HG03558 (cell line): ENCODE results near the gene SLC15A4.
A peak's percentile ranks its signal among the peaks of the same experiment; 100 is the strongest.
"Not testable (repeated sequence)": the region's sequence is repeated elsewhere in the genome, so short reads cannot be mapped to it uniquely, and the experiment has no call there.

Source experiments
- ATAC-seq: cut with Tn5 transposase; IDR thresholded peaks from one replicate; pipeline ENCODE4 v1.9.1; 2021; ENCODE audit warnings: moderate number of reproducible peaks; ENCODE audit not compliant: unreplicated experiment; ENCODE audit errors: extremely low read depth

SLC15A4 gene

DNA sequence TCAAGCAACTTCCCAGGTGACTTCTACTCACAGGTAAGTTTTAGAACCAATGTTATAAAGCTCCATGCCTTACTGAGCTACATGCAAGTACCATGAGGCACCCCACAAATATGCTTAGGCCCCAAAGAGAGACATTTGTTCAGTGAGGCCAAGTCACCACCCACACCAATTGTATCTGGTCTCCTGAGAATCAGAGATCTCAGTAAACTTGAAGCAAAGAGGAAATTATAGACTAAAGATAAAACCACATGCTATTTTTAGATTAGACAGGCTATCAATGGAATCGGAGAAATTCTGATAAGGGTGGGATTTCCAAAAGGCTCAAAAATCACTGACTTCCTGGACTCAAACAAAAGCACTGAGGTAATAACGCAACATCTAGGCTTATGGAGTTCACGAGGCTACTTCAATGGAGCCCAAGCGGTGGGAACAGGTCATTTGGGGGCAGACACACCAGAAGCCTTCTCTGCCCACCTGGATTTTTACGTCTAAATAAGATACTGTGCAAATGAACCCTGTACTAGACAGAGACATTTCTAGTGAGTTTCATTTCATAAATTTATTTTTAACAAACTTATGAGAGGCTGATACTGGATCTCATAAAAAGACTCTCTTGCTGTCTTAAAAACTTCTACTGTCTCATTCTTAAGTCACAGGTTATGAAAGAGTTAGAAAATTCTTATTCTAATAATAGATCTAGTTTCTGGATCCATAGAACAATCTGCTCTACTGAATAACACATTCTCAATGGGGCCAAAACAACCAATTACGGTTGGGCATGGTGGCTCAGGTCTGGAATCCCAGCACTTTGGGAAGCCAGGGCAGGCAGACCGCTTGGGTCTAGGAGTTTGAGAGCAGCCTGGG, 7.7 kb downstream of the SLC15A4 start:
- ATAC-seq = no peak

DNA sequence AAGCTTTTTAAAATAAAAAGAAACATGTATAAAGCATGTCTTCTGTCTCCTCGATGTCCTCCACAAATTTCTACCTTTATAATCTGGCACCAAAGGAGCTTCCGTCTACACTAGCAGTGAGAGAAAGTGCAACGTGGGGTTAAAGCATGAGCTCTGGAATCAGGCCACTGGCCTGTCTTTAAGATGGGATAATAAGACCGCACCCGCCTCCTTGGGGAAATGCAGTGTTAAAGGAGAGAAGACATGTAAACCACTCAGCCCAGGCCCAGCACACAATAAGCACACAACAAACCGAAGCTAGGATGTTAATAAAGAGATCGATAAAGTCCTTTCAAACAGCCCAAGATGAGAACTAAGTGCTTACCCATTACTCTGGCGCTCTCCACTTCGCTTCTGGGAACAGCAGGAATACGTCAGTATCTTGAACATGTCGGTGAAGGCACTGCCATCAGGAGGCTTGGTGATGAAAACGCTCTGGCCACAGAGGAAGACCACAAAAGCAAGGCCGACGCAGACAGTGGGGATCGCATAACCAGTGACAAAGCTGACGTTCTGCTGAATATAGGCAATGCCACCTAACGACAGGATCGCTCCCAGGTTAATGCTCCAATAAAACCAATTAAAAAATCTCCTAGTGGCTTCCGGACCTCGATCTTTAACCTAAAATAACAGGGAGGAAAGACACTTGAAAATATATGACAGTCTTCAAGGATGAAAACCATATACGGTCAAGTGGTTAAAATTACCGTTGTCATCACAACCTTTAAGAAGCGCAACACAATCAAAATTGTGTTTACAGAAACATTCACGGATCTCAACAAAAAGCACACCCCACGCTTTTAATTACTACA, 9.1 kb downstream of the SLC15A4 start:
- no peak for ATAC-seq

DNA sequence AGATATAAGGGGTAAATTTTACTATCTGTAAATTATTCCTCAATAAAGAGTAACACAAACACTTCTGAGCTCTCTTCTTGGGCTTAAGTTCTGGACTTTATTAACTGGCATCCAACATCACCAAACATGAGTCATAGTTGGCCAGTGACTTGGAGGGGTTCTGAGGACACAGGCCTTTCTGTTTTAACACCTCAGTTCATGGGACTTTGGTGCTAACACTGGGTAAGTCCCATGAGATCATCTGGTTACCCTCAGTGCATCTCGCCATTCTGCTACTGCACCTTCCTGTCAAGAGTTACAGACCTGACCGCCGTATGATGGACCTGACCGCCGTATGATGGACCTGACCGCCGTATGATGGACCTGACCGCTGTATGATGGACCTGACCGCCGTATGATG, 9.9 kb downstream of the SLC15A4 start:
- no peak for ATAC-seq

DNA sequence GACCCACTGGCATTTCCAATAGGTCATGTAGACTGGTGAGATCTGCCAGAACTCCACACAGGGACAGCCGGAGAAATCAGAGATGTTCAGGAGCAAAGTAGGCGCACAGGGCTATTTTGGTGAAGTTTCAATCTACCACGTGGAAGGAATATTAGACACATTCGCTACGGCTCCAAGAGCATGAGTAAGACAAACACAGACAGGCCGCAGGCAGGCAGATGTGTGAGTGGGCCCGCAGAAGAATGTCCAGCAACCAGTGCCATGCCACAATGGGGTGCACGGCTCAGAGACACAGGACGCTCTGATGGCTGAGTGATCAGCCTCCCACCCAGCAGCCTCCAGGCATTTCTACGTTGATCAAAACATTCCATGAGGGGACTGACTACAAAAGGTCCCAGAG, 10.4 kb downstream of the SLC15A4 start:
- ATAC-seq = no peak

DNA sequence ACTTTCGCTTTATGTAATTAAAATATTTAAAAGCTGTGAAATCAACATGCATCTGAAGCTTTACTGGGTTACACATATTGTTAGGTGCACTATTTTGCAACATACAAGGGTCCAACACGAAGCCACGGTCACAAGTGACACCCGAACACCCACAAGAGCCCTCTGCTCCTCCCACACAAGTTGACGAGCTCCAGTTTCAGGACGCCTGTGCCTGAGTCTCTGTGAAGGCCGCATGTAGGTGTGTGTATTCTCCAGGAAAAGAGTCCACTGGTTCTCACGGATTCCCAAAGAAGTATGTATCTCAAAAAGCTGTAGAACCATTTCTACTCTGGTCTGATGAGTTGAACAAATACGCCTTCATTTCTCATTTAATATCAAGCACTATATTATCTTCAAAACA, 12.0 kb downstream of the SLC15A4 start:
- no peak for ATAC-seq

DNA sequence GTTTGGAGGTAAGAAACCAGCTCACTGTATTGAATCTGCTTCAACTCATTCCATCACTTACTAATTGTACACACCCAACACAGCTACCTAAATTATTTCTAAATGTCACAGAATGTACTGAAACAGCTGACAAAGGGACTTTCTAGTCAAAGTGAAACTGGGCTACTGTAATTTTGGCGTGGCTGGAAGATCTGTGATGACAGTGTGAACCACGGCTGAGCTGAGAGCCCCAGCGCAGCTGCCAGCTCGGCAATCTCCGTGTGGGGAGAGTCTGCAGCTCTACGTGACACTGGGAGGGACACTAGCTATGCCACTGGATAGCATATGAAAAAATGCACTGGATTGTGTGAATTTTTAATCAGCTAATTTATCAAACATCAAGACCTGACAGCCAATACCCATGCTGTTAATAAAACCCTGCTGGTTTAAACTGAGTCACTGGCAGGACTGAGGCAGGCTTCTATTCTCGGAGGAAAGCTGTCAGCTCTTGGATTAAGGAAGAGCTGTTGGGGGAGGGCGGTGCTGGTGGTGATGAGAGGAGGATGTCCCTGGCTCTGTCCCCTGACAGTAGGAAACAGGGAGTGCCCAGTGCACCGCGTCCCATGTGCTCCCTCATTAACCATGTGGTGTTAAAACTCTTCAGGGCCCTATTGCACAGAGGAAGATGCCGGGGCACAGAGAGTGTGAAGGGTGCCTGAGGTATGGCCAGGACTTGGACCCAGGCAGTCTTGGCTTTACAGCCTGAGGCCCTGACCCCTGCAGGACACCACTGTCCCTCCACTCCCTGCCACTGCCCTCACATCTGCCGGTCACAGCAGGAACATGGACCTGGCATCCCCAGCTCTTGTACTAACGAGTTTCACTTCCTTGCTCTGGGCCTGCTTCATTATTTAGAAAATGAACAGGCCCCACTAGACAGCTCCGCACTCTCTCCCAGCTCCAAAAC, 13.3 kb downstream of the SLC15A4 start:
- ATAC-seq = peak; percentile 68

DNA sequence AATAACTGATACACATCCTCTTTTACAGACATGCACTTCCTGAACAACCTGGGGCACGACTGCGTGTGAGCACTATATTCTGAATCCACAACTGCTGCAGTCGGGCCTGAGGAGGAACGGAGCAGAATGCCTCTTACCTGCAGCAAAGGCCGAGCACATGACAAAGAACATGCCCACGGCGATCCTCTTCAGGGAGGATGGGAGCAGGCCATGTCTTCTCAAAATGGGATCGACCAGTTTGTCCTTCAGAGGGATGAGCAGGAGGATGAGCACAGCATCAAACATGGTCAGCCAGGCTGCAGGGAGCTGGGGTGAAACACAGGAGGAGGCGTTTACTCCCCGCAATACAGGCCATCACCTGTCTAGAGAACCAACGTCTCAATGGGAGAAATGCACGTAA, 15.1 kb downstream of the SLC15A4 start:
- ATAC-seq = no peak

DNA sequence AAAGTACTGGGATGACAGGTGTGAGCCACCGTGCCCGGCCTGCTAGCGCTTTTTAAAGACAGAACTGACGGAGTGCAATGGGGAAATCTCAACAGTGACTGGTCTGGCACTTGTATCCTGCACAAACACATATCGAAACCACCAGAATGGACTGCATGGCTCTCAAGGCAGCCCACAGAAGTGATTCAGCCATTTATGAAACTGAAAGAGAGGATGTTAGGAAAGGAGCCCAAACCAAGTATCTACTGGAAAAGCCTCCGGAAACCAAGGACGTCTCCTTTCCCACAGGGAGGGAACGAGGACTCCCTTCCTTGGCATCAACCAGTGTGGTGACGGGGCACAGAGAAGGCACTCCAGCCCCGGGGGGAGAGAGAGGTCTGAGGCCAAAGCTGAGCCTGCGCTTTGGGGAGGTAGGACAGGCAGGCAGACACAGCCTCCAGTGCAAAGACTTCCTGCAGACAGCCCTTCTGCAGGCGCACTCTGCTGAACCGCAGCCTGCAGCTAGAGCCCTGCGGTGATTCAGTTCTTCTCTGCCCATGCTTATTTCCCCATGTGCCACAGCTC, 16.5 kb downstream of the SLC15A4 start:
- no peak for ATAC-seq

DNA sequence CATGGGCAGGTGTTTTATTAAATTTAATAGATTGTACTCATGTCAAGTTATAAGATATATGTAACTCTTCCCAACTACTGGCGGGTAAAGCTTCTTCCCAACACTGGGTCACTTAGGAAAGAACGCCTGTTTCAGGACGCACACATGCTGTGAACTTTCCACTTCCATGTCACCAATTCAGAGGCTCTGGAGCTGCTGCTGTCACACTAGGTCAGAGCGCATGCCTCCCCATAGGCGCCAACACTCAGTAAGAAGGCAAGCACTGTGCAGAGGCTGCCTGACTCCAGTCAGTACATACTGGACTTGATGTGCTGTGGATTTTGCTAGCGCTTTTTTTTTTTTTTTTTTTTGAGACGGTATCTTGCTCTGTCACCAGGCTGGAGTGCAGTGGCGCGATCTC, 17.2 kb downstream of the SLC15A4 start:
- no peak for ATAC-seq

DNA sequence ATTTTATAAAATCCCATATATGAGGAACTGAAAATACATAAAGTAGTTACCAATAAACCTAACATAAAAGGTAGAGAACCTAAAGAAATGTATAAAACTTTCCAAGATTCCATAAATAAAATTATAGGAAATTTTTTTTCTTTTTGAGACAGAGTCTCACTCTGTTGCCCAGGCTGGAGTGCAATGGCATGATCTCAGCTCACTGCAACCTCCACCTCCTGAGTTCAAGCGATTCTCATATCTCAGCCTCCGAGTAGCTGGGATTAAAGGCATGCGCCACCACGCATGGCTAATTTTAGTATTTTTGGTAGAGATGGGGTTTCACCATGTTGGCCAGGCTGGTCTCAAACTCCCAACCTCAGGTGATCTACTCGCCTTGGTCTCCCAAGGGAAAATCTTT, 18.4 kb downstream of the SLC15A4 start:
- ATAC-seq = not testable (repeated sequence)

DNA sequence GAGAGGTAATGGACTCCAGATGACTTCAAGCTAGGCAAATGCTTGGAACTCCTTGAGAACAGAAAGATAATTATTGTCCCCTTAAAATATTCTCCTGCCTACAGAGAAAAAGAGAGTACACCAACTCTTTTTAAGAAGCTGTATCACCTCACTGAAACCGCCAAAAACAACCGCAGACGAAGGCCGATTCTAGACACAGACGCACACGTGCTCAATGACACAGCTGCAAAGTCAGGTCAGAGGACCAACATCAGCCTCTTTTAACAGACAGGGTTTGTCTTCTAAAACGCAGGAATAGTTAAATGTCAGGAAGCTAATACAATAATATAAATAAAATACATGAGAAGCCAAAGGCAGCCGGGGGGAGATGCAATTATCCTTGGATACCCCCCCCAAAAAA, 19.0 kb downstream of the SLC15A4 start:
- ATAC-seq = no peak

DNA sequence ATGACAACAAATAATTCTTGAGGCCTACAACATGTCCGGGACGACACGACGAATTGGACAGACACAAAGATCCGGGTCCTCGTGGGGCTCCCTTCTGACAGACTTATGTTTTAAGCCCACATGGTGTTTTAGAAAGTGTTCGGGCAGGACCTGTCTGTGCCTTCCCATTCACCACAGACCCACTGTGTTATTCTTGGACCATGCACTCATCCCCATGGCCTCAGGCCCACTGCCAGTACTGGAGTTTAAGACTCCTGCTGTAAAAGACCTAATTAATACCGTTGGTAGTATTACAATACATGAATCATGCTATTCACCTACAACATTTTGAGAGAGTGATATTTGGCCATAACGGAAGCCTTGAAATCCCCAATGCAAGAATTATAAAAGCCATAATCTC, 20.0 kb downstream of the SLC15A4 start:
- no peak for ATAC-seq

DNA sequence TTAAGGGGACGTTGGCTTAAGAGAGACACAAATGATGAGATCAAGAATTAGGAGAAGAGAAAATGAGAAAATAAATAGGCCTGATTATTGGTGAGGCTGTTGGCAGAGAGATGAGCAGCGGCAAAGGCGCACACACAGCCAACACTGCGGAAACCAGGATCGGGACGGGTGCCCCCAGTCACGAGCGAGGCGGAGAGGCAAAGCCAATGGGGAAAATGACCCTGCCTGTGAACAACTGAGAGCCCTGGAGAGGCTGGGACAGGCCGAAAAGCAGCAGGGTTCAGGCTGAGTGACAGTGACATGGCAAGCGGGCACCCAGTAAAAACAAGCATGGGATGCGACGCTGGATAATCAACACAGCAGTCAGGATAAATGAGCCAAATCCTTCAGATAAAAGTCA, 21.0 kb downstream of the SLC15A4 start:
- no peak for ATAC-seq

DNA sequence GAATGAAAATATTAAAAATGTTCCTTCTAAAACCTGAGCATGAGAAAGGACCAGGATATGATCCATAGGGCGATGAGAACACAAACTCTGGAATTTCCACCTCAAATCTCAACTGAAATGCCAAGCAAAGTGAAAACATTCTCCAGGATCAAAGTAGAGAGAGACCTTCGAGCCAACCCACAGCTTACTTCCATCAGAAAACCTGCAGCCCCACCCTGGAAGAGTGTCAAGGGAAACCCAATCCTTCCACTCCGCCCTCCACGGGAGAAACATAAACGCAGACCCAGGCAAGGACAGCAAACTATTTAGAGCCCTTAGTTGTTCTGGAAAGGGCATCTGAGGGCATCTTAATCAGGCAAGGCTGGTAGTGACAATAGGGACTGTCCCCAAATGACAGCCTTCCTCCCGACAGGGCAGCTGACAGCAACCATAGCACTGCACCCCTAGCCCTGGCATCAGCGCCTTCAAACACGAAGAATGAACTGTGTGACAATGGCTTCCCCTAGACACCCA, 21.8 kb downstream of the SLC15A4 start:
- ATAC-seq = no peak

DNA sequence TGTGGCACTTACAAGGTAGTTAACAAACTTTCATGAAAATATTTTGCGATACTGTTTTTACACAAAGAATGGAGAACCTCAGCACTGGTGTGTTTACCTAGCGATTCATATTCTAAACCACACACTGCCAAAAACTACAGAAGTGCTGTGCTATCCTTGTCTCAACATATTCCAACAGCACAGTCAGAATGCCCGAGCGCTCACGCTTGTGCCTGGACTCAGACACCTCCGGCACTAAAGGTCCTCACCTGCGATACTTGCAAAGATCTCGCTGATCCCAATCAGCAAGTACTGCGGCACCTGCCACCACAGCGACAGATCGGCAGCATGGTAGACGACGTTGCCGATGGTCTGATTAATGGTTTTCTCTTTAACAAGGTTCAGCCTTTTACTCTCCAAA, 23.2 kb downstream of the SLC15A4 start:
- no peak for ATAC-seq

DNA sequence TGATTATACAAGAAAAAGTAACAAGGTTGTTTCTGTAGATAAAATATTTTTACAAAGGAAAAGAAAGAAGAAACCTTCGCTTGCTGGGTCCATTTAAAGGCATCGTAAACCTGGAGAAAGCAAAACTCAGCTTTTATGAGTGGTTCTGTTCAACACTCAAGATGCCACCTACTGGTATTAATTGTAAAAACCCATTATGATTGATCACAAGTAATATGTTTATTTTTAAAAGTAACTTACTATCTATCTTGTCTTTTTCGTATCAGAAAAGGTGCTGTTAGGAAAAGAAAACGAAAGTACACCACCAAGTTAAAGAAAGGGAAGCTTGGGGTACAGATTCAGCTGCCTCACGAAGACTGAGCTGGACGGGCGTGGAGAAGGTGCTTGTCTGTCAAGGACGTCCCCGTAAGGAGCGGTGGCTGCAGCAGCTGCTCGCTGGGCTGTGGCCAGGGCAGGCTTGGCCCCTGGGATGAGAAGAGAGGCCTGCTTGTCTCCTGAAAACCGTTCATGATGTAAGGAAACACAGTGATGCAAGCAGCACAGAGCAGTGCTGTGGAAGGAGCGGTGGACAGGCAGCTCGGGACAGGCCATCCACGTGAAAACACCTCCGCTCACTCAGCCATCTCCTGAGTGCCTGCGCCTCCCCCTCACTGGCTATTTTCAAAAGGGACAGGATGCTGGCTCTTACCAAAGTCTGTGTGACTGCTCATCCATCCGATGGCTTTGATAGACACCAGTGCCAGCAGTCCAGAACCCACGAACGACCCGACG, 25.0 kb downstream of the SLC15A4 start:
- no peak for ATAC-seq

DNA sequence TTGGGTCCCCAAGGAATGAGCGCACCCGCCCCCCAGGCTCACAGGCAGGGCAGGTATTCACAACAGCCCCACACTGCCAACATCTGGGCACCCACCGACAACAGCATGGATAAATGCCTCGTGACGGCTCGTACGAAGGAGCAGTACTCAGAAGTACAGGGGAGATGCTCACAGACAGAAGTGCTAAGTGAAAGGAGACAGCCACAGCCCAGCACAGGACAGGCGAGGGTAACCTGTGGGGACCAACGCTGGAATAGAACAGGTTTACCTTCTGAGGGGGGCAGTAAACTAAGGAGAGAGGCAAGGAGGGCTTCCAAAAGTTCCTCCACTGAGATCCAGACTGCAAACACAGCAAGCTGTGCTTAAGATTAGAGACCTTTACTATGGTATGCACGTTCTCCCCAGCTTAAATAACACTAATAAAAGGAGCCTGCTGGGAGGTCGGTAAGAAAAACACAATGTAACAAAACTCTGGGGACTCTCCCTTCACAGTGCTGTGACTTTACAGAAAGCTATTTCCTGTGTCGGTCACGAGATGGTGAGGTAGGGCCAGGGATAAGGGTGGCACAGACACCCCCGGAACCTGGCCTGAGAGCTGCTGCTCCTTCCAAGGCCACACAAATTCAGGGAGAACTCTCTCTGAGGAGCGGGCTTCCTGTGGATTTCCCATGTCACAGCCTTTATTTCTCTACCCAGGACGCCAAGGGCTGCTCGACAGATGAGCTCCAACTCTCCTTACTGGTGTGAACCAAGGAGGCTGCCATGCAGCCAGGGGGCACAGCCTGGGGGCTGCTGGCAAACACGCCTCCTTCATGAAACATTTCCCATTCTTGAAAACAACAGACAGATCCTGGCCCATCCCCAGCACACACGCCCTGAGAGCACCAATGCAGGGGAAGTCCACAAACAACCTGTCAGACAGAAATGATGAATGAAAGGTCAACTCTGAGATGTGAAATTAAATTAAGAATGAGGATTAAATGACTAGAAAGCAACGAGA, 26.3 kb downstream of the SLC15A4 start:
- ATAC-seq = peak; percentile 51
